Prostate gland (tissue), 2 donors: ENCODE results near the gene SLC6A16.

ENCODE experiments used
- CTCF ChIP-seq, 4 experiments: fragments of 200-600 bp in 2 of 4; fragments of 450-650 bp in 2 of 4; sonication (generic) in 2 of 4; IDR thresholded peaks; 1 replicate in 3 of 4; 2 replicates in 1 of 4; pipeline ENCODE4 v1.5.1; 2016 to 2019; ENCODE audit warnings: antibody characterized with exemption in 4 of 4, mild to moderate bottlenecking in 2 of 4, moderate library complexity in 2 of 4
- POLR2A ChIP-seq: fragments of 450-650 bp; IDR thresholded peaks from one replicate; pipeline ENCODE4 v1.6.1; 2016; ENCODE audit warnings: antibody characterized with exemption, mild to moderate bottlenecking

GRCh38 chr19:49335784-49336481 lies 10.9 kb upstream of the SLC6A16 start:
- TF ChIP-seq POLR2A (no peak), CTCF (IDR thresholded peaks at IDR 0.05) (no peak)
